Lower lobe of right lung (tissue), 2 donors: ENCODE measurements around the gene KCNAB1. TPM values are rescaled to one million over a fixed set of nuclear protein-coding genes. Genes with fewer than 3 reads are reported as not detected.

ENCODE experiments used
- ATAC-seq, 2 donors: fragments of 200-7000 bp; cut with Tn5 transposase; one replicate each; pipeline ENCODE4 v1.9.1; 2020 to 2022; ENCODE audit warnings: mild to moderate bottlenecking in 2 of 2, moderate library complexity in 2 of 2
- DNase-seq: peaks from one replicate; pipeline ENCODE4 v3.0.0-alpha.2; 2020
- H3K27ac ChIP-seq: fragments of 200-600 bp; one replicate; pipeline ENCODE4 v1.8.0; 2022
- H3K27me3 ChIP-seq: fragments of 200-600 bp; one replicate; pipeline ENCODE4 v1.8.0; 2022; ENCODE audit warnings: low read depth
- H3K36me3 ChIP-seq: fragments of 200-600 bp; one replicate; pipeline ENCODE4 v1.8.0; 2022; ENCODE audit warnings: mild to moderate bottlenecking
- H3K4me1 ChIP-seq: fragments of 200-600 bp; one replicate; pipeline ENCODE4 v1.8.0; 2022
- H3K4me3 ChIP-seq: fragments of 200-600 bp; one replicate; pipeline ENCODE4 v1.8.0; 2022; ENCODE audit warnings: mild to moderate bottlenecking
- H3K9me3 ChIP-seq: fragments of 200-600 bp; one replicate; pipeline ENCODE4 v1.8.0; 2022
- intact Hi-C: fragments of 100-400 bp; cut with DNase I; formaldehyde crosslinking; loops from one replicate; pipeline ENCODE4 v1.11.0; 2022
- total RNA-seq: library from RNA; stranded (reverse); fragmentation: NEBNext Ultra II Directional; extraction: Animal tissue kit (Norgen Biotek cat#: 25700); gene quantifications from one replicate; pipeline ENCODE4 v1.2.1, GENCODE V29; 2021
- TF ChIP-seq, protein P1 (sequence below): fragments of 200-600 bp; IDR thresholded peaks from one replicate; pipeline ENCODE4 v1.8.0; 2022; ENCODE audit warnings: antibody characterized with exemption, mild to moderate bottlenecking
- donor health status: DM: no; HTN: yes; CAD: no; lungs with severe emphysema.

KCNAB1 gene
- total RNA-seq, 1 donor from 2014 or later: 4.7 TPM

DNA sequence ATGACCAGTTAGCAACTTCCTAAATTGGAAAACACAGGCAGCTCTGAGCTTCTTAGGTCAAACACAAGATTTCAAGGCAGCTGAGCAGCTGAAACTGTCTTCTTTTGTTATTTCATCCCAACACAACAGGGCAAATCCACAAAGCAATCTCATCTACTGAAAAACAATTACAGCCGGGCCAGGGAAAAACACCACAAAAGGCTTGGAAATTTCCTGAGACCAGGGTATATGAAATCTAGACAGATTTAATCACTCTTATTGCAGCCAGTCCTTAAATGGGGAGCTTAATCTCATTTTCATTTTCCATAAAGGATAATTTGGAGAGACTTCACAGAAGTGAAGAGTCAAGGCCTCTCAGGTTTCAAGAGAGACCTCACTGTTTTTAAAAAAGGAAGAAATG is 252.7 kb downstream of the KCNAB1 start:
- H3K27me3 ChIP-seq: no peaks in the 10 kb centered on the region
- TF ChIP-seq, protein P1, sequence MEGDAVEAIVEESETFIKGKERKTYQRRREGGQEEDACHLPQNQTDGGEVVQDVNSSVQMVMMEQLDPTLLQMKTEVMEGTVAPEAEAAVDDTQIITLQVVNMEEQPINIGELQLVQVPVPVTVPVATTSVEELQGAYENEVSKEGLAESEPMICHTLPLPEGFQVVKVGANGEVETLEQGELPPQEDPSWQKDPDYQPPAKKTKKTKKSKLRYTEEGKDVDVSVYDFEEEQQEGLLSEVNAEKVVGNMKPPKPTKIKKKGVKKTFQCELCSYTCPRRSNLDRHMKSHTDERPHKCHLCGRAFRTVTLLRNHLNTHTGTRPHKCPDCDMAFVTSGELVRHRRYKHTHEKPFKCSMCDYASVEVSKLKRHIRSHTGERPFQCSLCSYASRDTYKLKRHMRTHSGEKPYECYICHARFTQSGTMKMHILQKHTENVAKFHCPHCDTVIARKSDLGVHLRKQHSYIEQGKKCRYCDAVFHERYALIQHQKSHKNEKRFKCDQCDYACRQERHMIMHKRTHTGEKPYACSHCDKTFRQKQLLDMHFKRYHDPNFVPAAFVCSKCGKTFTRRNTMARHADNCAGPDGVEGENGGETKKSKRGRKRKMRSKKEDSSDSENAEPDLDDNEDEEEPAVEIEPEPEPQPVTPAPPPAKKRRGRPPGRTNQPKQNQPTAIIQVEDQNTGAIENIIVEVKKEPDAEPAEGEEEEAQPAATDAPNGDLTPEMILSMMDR: no peak
- no peaks in the 10 kb centered on the region for H3K36me3 ChIP-seq
- DNase-seq: no peak
- no peak for ATAC-seq
- intact Hi-C loops: no loop called here
- H3K27ac ChIP-seq: no peak overlapping the region
- H3K4me3 ChIP-seq: no peak overlapping the region
- no peaks in the 10 kb centered on the region for H3K4me1 ChIP-seq
- H3K9me3 ChIP-seq: no peaks in the 10 kb centered on the region

DNA sequence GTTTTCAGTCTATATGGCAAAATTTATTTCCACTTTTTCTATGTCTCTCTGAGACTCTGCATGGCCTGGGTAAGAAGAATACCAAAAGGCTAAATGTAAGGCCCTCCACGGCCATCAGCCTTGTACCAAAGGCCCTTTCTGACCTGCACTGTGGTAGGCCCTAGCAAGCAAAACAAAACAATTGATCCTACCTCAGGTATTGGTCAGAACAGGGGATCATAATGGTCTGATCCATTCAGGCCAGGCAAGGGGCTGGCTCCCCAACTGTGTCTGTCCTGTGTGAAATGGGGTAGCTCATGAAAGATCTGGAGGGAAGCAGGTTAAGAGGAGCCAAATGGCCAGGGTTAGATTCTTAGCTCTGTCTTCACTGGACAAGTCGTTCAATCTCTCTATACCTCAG is 253.3 kb downstream of the KCNAB1 start:
- Histone ChIP-seq H3K27ac (no peak overlapping the region), H3K4me3 (no peak overlapping the region), H3K9me3 (no peaks in the 10 kb centered on the region), H3K4me1 (no peaks in the 10 kb centered on the region), H3K27me3 (no peaks in the 10 kb centered on the region), H3K36me3 (no peaks in the 10 kb centered on the region)
- intact Hi-C loops: no loop called here
- TF ChIP-seq, protein P1: no peak
- ATAC-seq (no peak), DNase-seq (no peak)

DNA sequence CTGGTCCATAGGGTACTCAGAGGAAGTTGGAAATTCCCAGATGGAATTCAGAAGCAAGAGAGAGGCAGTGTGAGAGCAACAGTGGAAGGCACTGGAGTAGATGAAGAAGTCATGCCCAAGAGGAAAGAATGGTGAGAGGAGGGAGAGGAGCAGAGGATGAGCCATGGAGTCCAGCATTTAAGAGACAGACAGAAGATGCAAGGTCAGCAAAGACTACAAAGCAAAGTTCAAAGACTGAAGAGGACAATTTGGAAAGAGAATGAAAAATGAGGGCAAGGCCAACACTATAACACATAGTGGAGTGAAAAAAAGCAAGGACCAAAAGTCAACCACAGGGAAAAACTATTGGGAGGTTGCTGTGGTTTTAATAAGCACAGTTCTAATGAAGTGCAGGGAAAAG is 255.8 kb downstream of the KCNAB1 start:
- ATAC-seq (no peak), DNase-seq (no peak)
- no peaks in the 10 kb centered on the region for H3K36me3 ChIP-seq
- H3K27ac ChIP-seq: no peak overlapping the region
- intact Hi-C loops: no loop called here
- H3K4me1 ChIP-seq: no peaks in the 10 kb centered on the region
- no peaks in the 10 kb centered on the region for H3K27me3 ChIP-seq
- TF ChIP-seq, protein P1: no peak
- no peaks in the 10 kb centered on the region for H3K9me3 ChIP-seq
- no peak overlapping the region for H3K4me3 ChIP-seq

DNA sequence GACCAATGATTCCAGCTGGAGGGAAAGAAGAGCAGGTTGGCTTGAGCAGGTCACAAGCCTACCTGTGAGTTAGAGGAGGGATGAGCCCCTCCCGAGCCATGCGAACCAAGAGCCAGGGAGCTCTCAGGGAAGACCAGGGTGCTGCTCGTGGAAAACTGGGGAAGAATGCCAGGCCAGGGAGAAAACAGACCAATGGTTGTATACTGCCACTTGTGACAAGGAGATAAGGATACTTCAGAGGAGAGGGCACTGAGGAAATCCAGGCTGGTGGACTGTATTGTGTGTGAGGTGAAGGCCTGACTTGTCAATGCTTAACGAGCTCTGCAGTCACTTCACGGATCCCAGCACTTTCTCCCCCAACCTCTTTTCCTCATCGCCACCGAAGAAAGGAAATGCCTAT is 256.9 kb downstream of the KCNAB1 start:
- no peak for ATAC-seq
- intact Hi-C loops: no loop called here
- Histone ChIP-seq H3K4me3 (no peak overlapping the region), H3K4me1 (no peaks in the 10 kb centered on the region), H3K27me3 (no peaks in the 10 kb centered on the region), H3K9me3 (no peaks in the 10 kb centered on the region), H3K27ac (no peak overlapping the region), H3K36me3 (no peaks in the 10 kb centered on the region)
- TF ChIP-seq, protein P1: no peak
- no peak for DNase-seq

DNA sequence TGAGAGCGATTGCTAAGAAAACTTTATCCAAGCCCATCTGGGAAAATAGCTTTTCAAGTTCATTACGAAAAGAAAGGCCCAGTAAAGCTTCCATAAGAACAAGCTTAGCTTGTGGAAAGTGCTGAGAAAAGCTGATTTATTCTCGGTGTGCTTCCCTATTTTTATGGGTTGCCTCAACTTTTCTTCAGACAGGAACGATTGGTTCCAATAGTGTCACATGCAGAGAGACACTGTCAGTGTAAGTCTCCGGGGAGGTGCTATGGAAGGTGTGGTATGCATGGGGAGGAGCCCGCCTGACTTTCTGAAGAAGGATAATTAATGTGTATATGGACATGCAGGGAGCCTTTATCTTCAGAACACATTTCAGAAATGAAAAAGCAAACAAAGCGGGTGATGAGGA is 257.3 kb downstream of the KCNAB1 start:
- no peaks in the 10 kb centered on the region for H3K27me3 ChIP-seq
- no peaks in the 10 kb centered on the region for H3K36me3 ChIP-seq
- no peaks in the 10 kb centered on the region for H3K4me1 ChIP-seq
- intact Hi-C loops: no loop called here
- DNase-seq (no peak), ATAC-seq (no peak)
- H3K9me3 ChIP-seq: no peaks in the 10 kb centered on the region
- H3K4me3 ChIP-seq: no peak overlapping the region
- no peak overlapping the region for H3K27ac ChIP-seq
- TF ChIP-seq, protein P1: no peak

DNA sequence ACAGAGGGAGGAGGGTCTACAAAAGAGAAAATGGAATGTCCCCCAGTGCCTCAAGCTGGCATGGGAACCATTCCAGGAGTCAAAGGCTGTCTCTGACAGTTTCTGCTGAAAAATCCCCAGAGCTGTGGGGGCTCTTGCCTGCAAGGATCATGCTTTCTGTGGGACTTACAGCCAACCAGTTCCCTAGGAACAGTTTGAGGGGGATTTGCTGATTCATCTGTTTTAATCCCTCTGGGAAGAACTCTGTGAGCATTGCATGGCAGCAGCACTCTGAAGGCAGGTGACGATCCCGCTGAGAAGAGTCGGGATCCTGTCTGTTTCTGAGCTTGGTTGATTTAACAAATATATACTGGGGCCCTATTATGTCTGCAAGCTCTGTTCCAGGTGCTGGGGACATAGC is 258.5 kb downstream of the KCNAB1 start:
- Histone ChIP-seq H3K4me1 (no peaks in the 10 kb centered on the region), H3K27ac (no peak overlapping the region), H3K9me3 (no peaks in the 10 kb centered on the region), H3K4me3 (no peak overlapping the region), H3K36me3 (no peaks in the 10 kb centered on the region), H3K27me3 (no peaks in the 10 kb centered on the region)
- TF ChIP-seq, protein P1: no peak
- DNase-seq (no peak), ATAC-seq (no peak)
- intact Hi-C loops: no loop called here
